GM19351 (cell line): ENCODE data around the gene SLC7A6.

ENCODE experiments used
- ATAC-seq: cut with Tn5 transposase; IDR thresholded peaks from one replicate; pipeline ENCODE4 v1.9.1; 2021; ENCODE audit warnings: mild to moderate bottlenecking, moderate library complexity; ENCODE audit not compliant: unreplicated experiment

Gene SLC7A6

DNA sequence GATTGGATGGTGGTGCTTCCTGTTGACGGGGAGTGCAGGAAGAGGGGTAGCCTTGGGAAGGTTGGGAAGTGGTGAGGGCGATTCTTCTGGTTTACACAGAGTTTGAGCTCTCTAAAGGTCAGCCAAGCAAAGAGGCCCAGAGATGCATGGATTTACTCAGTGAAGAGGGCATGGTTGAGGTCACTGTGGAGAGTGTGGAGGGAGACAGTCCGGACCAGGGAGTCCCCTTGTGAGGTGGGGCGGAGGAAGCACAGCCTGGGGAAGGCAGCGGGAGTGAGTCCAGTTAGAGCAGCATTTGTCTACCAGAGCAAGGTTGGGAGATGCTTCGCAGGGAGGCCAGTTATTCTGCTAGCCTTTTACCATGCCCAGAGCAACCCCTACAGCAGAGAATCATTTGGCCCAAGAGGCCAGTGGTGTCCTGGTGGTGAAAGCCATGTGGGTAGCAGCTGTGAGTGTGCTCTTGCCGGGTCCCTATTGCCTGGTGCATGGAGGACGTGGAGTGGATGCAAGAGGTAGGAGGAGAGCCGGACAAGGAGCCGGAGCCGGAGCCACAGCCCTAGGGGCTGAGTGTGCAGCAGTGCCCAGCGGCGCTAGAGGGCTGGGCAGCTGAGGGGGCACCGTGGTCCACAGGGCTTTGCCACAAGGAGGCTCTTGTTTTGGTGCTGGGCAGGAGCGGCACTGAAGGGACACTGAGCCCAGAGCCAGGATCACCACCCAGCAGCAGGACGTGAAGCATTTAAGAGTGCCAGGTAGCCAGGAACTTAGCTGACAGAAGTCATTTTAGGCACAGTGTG is 74.2 kb downstream of the SLC7A6 start:
- no peak for ATAC-seq

DNA sequence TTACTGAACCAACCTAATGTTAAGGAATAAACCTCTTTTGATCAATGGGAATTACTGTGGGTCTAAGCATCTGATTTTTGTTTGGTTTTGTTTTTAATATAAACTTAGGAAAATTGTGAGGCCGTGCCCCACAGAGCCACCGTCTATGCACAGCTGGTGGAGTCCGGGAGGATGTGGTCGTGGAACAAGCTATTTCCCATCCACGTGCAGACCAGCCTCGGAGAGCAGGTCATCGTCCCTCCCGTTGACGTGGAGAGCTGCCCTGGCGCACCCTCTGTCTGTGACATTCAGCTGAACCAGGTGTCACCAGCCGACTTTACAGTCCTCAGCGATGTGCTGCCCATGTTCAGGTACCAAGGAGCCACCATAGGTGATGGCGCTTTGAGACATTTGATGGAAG is 74.9 kb downstream of the SLC7A6 start:
- ATAC-seq: no peak

DNA sequence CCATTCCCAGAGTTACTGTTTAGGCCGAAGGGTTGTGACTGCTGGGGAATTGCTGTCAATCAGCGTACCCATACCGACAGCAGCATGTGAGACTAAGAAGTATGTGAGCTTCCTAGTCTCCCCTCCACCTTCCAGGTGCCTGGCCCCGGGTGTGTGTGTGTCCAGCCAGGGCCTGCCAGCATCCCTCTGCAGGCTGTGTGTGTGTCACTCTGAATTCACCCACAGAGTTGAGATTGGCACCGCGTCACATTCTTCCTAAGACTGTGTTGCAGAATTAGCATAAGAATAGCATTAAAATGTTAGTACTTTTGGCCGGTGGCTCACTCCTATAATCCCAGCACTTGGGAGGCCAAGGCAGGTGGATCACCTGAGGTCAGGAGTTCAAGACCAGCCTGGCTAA is 78.3 kb downstream of the SLC7A6 start:
- ATAC-seq: no peak

DNA sequence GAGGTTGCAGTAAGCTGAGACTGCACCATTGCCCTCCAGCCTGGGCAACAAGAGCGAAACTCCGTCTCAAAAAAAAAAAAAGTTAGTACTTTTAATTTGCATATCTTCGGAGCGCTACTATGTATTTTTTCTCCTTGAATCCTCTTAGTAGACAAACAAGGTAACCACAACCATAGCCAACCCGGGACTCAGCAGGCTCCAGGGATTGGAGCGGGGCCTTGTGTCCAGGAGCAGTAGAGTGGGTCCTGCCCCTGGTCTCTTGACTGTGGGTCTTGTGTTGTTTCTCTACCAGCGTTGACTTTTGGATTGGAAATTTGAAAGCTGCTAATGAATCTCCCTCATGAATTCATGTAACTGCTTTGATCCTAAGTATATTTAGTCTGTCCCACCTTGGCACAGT is 78.8 kb downstream of the SLC7A6 start:
- no peak for ATAC-seq

DNA sequence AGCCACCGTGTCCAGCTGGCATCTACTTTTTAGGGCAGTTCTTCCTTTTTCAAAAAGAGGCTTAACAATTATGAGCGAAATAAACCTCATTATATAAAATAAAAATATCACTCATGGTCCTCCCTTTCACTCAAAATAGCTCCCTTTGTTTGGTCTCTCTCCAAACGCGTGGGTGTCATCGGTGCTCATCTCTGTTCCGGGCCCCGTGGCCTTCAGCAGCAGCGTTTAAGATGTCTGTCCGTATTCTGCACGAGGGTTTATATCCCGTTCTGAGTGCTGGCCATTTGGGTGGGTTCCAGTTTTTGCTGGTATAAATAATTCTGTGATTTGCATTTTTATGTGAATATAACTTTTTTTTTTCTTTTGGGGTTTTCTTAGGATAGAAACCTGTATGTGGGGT is 79.9 kb downstream of the SLC7A6 start:
- no peak for ATAC-seq

DNA sequence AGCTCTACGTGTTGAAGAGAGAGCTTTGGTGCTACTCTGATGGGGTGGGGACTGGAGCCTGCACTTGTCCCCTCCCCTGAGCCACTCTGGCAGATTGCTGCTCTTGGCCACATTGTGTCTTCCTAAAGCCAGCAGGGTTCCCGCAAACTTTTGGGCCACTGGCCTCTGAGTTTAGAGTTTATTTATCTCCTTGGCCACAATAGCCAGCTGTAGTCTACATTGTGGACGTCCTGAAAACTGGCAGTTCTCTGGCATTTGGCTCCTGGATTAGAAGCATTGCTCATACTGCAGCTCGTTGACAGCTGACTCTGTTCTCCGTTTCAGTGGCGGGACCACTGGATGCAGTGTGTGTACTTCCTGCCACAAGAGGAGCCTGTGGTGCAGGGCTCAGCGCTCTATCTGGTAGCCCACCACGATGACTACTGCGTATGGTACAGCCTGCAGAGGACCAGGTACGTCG is 81.1 kb downstream of the SLC7A6 start:
- ATAC-seq: no peak

DNA sequence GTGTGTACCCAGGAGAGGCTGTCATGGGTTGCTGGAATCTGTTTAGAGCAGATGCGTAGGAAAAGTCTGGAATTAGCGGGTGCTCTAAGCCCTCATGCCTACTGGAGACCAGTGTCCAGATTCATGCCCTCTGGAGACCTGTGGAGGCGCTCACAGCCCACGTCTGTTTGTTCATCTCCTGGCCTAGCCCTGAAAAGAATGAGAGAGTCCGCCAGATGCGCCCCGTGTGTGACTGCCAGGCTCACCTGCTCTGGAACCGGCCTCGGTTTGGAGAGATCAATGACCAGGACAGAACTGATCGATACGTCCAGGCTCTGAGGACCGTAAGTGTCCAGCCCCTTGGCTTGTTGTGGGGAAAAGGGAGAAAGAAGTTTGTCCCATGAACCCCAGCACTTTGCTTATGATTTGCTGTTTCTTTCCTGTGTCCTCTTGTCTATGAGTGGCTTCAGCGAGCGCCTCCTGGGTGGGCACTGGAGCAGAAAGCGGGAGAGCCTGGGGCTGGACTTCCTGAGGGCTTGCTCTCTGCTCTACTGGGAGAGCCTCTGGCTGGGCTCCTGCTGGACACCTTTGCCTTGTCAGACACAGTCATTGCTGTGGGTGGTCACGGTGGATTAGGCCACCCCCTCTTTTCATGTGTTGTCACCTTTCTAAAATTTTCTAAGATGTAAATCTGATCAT is 81.8 kb downstream of the SLC7A6 start:
- ATAC-seq: no peak

DNA sequence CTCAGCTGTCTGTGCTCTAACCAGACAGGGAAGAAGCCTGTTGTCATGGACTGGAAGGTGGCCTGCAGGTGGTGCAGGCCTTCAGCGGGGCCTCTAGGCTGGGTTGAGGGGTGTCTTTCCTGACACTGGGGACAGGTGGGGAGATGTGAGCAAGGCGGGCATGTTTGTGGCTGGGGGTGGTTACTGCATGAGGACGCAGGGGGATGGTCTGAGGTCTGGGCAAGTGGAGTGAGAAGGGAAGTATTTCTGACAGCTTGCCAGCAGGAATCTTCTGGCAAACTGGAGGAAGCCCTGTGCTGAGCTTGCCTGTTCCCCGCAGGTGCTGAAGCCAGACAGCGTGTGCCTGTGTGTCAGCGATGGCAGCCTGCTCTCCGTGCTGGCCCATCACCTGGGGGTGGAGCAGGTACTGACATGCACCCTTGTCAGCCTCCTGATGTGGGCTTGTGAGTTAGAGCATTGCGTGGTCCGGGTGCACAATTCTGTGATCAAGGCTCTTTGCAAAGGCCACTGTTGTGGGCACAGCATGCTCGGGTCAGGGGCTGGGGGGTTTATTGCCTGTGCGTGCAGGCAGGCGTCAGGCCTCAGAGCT is 82.7 kb downstream of the SLC7A6 start:
- ATAC-seq: no peak

DNA sequence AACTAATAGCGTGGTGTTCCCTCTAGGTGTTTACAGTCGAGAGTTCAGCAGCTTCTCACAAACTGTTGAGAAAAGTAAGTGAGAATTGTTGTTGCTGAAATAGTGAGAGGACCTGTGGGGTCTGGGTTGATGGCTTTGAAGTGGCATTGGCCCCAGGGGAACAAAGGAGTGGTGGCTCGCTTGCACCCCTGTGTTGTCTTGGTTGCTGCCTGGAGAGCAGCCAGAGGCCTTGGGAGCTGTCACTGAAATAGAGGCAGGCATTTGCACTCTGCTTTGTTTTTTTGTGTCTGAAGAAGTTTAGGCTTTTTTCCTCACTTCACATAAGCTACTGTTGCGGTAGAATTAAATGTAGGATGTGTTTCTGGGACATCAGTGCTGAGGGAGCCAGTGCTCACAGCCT is 83.3 kb downstream of the SLC7A6 start:
- no peak for ATAC-seq

DNA sequence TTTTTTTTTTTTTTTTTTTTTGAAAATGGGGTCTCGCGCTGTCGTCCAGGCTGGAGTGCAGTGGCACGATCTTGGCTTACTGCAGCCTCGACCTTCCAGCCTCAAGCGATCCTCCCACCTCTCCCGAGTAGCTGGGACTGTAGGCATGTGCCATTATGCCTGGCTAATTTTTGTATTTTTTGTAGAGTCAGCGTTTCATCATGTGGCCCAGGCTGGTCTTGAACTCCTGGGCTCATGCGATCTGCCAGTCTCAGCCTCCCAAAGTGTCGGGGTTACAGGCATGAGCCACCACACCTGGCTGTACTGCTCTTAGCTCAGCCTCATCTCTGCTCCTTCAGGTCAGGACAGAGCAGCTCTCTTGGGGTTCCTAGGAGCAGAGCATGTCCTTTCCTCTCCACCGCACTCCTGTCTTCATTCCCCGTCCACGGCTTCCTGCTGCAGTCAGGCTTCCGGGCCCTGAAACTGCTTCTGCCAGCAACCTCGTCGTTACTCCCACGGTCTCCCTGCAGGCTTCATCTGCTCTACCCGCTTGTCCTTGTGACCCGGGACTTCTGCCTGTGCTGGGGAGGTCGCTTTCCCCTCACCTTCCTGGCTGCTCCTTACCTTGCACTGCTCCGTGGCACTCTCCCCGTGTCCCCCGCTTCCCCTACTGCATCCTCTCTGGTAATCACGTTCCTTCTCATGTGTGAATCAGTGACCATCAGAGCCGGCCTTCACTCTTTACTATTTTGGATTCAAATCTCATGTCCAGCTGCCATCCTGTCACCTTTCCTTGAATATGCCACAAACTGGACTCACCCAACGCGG is 84.5 kb downstream of the SLC7A6 start:
- ATAC-seq: no peak

DNA sequence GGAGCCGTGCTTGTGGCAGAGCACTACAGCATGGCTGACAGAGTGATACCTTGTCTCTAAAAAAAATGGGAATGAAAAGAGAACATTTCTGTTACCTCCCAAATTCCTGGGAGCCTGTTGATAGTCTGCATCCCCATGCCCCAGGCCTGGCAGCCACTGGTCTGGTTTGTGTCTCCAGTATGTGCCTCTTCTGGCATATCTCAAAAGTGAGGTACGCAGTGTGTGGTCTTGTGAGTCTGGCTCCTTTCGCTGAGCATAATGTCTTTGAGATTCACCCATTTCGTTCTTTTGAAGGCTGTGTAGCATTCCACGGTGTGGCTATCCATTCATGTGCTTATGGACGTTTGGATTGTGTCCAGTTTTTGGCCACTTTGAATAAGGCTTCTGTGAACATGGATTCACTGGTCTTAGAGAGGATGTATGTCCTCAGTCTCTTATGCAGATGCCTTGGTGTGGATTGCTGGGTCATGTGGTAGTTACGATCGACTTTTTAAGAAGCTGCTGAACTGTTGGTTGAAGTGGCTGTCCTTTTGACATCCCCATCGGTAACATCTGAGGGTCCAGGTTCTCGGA is 85.6 kb downstream of the SLC7A6 start:
- ATAC-seq: no peak

DNA sequence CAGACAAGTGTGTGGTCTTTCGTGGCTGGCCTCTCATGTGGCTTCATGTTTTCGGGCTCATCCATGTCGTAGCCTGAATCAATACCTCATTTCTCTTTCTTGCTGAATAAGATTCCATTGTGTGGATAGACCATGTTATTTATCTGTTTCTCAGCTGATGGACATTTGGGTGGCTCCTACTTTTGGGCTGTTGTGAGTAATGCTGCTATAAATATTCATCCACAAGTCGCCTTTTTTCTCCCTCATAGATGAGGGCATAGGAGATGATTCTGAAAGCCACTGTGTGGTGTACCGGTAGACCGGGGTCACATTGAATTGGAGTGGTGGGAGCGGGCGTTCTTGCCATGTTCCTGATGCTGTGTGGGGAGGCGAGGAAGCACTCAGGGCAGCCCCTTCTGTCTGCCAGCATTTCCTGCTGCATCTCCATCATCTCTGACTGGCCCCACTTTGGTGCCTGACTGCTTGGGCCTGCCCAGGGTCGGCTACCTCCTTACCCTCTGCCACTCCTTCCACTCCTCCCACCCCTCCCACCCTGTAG is 86.6 kb downstream of the SLC7A6 start:
- no peak for ATAC-seq
